ENCODE data around the gene SFTPA2.
"Not testable (repeated sequence)": the region's sequence is repeated elsewhere in the genome, so short reads cannot be mapped to it uniquely, and the experiment has no call there.

Gene SFTPA2

DNA sequence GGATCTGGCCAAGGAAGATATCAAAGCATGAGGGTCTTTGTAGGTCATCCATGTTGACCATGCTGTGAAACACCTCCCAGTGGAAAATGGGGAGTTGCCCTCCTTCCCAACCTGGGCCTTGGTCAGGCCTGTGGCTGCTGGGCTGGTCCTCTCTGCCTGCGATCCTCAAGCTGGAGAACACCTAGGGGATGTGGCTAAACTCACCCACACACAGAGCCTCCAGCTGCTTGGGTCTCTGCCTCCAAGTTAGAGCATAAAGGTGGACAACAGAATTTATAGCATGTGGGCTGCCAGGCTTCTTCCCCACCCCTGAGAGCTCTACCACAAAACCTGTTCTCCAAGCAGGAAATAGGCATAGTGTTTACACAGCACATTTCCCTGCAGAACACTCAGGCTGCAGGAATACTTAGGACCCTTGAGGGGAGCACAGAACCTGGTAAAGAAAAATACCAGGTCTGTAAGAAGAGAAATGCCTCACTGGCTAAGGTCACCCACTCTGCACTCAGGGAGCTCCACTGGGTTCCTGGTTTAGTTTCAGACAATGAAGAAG, at the start of gene SFTPA2:
Gene SFTPA2 (minus strand): TSS at position 248 of the 550 bp plus-strand sequence. CDS start 924 bp downstream, outside the sequence.
- no peak for DNase-seq

DNA sequence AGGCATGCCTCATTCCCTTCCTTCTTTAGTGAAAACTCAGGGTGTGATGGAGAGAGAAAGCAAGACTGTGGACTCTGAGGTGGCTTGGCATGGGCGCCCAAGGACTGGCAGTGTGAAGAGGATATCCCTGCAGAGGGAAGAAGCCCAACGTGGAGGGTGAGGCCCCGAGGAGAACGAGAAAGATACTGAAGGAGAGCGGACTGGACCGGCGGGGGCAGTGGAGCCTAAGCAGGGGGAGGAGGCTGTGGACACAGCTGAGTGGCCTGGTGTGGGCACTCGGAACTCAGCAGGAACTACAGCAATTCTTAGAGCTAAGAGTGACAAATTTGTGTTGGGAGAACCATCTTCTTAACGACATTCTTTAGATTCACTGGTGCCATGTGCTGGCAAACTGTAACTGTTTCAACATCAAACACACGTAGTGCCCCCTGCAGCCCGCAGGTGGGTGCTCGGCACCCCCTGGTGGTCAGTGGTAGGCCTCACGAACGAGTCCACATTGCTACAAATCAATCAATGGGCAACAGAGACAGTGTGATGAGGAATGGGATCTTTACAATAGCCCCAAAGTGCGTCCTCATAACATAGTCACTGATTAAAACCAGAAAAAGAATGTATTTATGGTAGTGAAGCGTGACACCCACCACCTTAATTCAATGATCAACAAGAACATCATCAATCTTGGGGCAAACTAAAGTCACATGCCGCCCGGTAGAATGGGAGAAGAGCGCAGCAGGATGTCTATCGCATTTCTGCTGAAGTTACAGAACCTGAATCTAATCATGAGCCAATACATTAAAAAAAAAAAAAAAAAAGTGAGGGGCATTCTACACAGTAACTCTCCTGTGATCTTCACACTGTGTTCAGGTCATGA, 48.5 kb upstream of the SFTPA2 start:
- DNase-seq, result peak; percentile 63

DNA sequence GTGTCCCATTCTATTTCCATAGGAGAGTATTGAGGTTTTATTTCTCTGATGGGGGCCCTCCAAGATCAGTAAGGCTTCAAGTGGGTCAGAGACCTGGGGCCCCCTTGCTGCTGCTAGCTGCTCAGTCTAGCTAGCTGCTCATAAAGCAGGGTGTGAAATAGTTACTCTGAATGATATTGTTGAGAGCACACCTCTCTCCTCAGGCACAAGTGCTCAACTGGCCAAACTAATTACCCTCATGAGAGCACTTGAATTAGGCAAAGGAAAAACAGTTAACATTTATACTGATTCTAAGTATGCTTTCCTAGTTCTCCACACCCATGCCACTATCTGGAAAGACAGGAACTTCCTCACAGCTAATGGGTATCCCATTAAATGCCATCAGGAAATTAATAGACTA, 45.1 kb upstream of the SFTPA2 start:
- DNase-seq, result no peak

DNA sequence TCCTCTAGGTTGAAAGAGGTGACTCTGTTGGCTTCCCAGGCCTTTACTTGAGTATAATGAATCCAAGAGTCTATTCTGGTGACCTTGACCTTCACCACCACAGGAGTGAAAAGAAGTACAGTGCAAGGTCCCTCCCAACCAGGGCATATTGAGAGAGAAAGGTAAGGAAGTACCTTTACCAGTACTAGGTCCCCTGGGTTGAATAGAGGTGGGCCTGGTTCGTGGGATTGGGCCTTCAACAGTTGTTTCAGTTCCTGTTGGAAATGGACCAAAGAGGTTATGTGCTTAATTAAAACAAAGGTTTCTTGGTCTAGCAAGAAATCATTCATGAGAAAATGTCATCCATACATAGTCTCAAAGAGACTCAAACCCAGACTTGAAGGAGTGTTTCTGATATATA, 44.1 kb upstream of the SFTPA2 start:
- DNase-seq, result no peak

DNA sequence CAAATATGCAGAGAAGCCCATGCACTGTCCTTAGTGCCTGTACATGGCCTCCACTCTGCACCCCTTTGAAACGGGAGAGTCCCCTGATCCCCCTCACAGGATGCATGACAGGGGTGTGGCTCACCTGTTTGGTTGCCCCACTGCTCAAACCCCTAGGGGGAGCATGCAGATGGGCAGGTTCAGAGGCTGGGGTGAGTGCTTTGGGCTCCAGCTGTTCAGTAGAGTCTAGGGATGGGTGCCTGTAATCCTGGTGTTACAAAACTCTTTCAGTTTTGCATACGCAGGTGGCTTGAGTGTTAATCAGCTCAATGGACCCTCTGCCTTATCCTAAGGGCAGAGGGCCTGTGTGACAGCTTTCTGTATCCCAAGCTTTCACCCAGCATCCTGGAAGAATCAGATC, 42.7 kb upstream of the SFTPA2 start:
- DNase-seq, result no peak

DNA sequence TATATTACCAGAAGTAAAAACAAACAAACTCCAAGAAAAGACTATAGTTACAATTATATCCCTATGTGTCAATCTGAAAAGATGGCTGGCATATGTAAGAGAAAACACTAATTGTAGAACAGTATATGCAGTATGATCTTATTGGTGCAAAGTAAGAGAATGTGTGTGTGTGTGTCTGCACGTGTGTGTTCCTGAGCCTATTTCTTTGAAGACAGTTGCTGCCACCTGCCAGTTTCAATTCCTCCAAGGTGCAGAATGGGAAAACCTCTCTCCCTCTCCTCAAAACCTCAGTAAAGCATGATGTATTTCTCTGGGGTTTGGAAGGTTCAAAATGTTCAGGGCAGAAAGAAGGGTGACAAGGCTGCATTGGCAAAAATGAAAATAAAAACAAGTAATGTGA, 41.7 kb upstream of the SFTPA2 start:
- DNase-seq, result no peak

DNA sequence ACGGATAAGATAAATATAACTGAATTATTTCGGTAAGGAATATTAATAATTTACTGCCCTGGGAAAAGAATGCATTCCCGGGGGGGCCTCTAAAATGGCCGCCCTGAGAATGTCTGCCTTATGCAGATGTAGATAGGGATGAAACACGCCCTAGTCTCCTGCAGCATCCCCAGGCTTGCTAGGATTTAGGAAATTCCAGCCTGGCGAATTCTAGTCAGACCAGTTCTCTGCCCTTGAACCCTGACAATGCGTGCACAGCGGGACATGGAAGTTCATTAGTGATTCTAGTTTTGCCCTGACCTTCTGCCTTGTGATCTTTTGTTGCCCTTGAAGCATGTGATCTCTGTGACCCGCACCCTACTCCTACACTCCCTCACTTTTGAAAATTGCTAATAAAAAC, 39.4 kb upstream of the SFTPA2 start:
- not testable (repeated sequence) for DNase-seq

DNA sequence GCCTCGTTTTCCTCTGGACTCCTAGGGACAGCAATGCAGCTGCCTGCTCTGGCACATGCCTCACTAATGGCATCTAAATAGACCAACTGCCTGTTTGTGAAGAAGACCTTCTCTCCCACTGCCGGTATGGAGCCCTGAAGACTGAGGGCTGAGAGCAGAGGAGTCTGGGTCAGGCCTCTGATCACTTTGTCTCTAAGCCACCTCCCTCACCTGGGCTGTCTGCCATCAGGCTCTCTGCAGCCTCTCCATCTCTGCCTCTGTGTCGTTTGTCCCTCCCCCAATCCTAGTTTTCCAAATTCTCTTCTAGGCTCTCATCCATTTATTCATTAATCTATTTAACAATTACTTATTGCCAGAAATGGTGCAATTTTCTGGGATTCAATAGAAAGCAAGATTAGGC, 35.3 kb upstream of the SFTPA2 start:
- DNase-seq, result no peak

DNA sequence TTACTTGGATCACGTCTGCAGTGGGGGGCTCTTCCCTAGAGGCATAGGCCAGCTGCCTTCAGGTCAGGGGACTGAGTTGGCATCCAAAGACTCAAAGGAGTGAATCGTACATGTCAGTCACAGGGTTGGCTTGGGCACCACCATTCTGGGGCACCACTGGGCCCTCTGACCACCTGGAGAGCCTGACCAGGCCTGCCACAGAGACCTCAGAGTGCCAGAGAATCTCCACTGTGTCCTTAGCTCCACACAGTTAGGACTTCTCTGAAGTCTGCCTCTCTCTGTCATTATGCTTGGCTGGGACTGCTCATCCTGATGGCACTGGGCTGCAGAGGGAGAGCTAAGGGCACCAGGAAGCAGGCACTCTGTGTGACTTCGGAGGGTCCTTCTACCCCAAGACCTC, 34.4 kb upstream of the SFTPA2 start:
- DNase-seq, result not testable (repeated sequence)

DNA sequence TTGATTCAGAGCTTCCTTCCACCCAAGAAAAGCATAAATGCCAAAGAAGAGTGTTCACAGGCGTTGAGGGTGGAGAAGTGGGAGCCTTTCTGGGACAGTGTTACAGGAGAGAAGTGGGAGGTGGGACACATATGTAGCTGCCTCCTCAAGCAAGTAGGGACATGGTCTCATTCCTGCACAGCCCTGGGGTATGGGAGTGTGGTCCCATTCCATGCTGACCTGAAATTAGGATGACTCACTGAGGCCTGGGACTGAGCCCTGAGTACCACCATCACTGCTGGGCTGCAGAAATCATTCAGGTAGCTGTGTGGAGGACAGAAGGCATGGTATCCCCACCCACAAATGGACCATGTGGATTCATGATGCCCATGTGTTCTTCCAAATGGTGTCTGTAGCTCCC, 33.2 kb upstream of the SFTPA2 start:
- DNase-seq, result no peak

DNA sequence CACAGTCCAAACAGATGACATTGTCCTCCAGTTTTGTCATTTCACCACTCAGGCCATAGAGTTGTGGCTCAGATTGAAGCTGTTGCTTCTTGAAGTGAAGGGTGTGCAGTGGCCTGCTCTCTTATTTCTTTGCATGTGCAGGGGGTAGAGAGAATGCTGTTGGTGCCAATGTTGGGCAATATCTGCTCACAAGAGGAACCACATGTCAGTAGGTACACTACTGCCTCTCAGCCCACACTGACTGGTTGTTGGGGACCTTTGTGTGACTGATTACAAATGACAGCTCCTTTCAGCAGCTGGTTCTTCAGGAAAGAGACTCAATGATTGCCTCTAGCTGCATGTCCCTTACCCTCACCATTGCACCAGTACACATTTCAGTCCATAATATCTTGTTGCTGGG, 28.6 kb upstream of the SFTPA2 start:
- peak; percentile 25 for DNase-seq

DNA sequence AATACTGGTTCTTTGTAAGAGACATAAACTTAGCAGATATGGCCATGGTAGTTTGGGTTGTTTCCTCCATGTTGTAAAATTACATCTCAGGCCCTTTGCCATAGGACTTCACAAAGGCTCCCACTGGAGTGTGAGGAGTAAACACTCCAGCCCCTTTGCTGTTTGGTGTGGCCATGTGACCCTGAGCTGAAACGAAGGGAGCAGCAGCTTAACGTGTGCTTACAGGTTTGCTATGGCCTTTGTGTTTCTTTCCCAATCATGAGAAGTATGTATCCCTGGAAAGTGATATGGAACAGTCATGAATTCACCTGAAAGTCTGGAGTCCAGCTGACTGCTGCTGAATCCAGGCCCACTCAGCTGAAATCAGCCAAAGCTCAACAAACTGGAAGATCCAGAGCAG, 26.7 kb upstream of the SFTPA2 start:
- no peak for DNase-seq

DNA sequence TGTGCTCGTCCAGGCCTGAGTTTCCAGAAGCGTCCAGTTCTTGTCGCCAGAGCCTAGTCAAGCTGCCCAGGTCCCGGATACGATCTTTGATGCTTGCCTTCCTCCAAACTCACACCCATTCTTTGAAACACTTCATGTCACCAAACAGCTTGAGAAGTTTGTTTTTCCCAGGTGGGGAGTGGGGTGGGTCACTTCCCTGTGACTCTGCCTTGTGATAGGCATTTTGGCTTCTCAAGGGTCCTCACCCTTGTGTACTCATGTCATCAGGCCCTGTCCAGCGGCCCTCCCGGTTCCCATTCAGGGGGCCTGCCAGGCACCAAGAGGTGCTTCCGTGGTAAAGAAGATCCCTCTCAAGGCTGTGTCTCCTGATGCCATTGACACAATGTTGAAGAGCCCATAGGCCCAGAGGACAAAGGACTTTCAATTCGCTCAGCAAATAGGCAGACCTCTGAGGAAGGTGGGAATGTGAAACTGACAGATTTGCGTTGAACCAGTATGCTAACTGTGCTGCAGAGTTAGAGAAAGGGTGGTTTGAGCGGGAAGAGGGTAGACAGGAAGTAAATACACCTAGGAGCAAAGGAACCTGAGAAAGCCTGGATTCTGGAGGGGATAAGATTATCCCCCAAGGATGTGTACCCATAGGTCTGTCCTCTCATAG, 25.8 kb upstream of the SFTPA2 start:
- no peak for DNase-seq

DNA sequence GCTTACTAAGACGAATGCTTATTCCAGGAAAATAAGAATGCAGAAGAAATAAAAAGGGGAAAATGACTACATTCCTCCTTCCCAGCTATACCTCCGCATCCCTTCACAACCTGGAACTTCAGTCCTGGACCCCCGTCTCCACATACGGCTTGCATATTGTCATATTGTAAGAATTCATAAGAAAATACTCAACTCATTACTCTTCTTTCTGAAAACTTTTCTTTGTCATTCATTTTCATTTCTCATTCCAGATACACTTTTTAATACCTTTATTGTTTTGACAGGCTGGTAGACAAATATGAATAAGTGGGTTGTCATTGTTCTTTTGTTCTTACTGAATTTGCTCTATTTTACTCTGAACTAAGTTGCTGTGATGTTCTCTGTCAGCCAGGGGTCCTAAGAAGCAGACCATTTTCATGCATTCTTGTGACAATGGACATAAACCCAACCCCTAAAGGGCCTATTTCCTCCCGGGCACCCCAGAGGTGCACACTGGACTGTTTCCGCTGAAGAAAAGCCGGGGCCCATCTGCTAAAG, 23.3 kb upstream of the SFTPA2 start:
- no peak for DNase-seq

DNA sequence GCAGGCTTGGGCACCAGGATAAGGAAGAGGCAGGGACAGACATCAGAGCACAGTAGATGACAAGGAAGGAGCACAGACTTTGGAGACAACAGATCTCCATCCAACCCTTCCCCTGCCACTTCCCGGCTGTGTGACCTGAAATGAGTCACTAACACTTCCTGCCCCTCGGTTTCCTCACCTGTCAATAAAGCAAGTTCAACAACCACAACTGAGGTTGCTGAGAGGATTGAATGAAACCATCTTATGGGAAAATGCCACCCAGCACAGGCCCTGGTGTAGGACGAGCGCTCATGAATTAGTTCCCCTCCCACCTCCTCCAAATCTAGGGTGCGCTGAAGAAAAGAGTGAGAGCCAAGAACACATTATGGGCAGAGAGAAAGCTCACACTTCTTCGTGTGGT, 22.7 kb upstream of the SFTPA2 start:
- not testable (repeated sequence) for DNase-seq

DNA sequence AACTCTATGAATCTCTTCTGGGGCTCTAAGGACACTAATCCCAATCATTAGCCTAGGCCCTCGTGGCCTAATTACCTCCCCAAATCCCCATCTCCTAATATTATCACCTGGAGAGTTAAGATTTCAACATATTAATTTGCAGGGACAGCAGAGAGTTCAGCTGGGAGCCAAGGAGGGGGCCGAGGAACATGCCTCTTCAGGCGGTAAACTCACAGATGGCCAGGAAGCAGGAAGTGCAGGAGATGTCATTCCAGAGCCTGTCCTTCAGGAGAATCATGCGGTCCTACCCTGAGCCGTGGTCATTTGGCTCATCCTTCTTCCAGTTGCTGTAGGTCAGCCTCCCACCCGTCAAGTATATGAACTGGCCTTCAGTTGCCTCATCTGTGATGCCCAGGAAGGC, 21.9 kb upstream of the SFTPA2 start:
- no peak for DNase-seq

DNA sequence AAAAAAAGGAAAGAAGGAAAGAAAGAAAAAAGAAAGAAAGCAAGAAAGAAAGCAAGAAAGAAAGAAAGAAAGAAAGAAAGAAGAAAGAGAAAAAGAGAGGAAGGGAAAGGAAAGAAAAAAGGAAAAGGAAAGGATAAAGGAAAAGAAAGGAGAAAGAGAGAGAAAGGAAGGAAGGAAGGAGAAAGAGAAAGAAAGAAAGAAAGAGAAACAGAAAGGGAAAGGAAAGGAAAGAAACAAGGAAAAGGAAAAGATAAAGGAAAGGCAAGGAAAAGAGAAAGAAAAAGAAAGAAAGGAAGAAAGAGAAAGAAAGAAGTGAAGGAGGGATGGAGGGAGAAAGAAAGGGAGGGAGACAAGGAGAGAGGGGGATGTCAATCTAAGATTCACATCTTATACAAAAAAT, 20.8 kb upstream of the SFTPA2 start:
- DNase-seq, result no peak

DNA sequence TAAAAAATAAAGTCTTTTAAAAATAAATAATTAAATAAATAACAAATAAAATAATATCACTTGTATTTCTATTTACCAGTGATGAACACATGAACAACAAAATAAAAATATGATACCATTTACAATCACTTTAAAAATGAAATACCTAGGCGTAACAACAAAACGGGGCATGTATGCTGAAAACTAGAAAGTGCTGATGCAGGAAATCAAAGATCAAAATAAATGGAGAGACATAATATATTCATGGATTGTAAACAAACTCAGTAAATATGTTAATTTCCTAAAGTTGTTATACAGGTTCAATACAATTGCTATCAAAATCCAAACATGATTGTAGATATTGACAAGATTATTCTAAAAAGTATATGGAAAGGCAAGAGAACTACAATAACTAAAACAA, 19.2 kb upstream of the SFTPA2 start:
- no peak for DNase-seq

DNA sequence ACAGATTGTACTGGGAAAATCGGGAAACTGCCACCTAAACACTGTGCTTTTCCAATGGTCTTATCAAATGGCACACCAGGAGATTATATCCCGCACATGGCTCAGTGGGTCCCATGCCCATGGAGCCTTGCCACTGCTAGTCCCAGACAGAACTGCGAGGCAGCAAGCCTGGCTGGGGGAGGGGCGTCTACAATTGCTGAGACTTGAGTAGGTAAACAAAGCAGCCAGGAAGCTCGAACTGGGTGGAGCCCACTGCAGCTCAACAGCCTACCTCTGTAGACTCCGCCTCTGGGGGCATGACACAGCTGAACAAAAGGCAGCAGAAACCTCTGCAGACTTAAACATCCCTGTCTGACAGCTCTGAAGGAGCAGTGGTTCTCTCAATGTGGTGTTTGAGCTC, 10.4 kb upstream of the SFTPA2 start:
- DNase-seq, result not testable (repeated sequence)

DNA sequence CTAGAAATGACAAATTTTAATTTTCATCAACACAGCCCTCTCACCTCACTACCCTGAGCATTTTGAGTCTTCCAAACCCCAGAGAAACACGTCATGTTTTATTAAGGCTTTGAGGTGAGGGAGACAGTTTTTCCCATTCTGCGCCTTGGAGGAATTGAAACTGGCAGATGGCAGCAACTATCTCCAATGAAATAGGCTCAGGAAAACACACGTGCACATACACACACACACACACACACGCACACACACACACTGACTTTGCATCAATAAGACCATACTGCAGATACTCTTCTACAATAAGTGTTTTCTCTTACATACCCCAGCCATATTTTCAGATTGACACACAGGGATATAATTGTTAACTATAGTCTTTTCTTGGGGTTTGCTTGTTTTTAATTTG, 3.2 kb upstream of the SFTPA2 start:
- no peak for DNase-seq

DNA sequence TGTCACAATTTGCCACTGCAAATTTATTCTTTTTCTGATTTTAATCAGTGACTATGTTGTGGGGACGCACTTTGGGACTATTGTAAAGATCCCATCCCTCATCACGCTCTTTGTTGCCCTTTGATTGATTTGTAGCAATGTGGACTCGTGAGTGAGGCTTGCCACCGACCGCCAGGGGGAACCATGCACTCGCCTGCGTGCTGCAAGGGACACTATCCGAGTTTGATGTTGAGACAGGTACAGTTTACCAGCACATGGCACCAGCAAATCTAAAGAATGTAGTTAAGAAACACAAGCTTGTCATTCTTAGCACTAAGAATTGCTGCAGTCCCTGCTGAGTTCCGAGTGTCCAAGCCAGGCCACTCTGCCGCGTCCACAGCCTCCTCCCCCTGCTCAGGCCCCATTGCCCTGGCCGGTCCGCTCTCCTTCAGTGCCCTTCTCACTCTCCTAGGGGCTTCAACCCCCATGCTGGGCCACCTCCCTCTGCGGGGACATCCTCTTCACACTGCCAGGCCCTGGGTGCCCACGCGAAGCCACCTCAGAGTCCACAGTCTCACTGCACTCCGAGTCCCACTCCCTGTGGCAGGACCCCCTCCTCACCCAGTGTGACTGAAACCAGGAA, 2.0 kb upstream of the SFTPA2 start:
- peak; percentile 77 for DNase-seq

DNA sequence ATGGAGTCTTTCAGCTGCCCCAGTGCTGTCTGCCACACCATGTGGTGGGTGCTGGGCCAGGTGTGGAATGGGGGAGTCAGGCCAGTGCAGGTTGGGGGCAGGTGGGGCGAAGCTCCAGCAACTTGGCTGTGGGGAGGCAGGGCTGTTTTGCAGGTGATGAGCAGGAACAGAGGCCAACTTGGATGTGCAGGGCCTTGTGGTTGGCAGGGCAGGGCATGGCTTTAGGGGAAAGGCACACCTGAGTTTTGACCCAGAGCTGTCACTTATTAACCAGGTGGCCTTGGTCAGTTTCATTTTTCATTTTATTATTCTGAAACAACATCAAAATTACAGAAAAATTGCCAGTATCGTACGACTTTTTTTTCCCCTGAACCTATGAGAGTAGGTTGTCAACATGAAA, 1.1 kb upstream of the SFTPA2 start:
- no peak for DNase-seq

DNA sequence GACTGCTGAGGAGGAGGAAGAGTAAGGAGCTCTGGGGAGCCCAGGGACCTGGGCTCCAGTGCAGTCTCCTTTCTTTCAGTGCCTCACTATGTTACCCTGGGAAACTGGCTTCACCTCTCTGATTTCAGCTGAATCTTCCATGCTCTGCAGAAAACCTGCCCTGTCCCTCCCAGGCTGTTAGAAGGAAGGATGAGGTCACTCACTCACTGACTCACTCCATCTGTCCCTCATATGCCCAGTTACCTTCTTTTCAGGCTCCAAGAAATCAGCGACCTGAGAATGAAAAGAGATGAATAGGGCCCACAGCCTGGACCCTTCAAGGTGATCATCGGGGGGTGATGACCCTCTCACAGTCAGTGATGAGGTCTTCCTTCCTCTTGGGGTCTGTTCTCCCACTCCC, 481 bp downstream of the SFTPA2 start:
- DNase-seq, result no peak
